Panc1 (cell line): Measurements from ENCODE around the gene PLCB1. TPM values are rescaled to one million over a fixed set of nuclear protein-coding genes. Genes with fewer than 3 reads are reported as not detected.

Experiments used
- ATAC-seq: fragments of 200-7000 bp; cut with Tn5 transposase; 2 replicates; pipeline ENCODE4 v1.9.1; 2020; ENCODE audit warnings: mild to moderate bottlenecking, moderate library complexity
- BruUV-seq: library from RNA; stranded (reverse); fragments of 400-500 nt; replicated peaks from 2 replicates; lab custom pipeline; 2021; lab: Mats Ljungman, UMichigan
- CTCF ChIA-PET: fragments of 300-600 bp; sonication (Branson Sonifier 250); formaldehyde crosslinking; loops from one replicate; lab custom pipeline; 2022; ENCODE audit warnings: antibody characterized with exemption; lab: Charles Lee
- POLR2A ChIA-PET: fragments of 300-600 bp; sonication (Branson Sonifier 250); formaldehyde crosslinking; loops from one replicate; lab custom pipeline; 2022; ENCODE audit warnings: antibody characterized with exemption; lab: Charles Lee
- DNase-seq: peaks from one replicate; pipeline ENCODE4 v3.0.0-alpha.2; 2010; ENCODE audit warnings: low read depth, low spot score
- H3K27ac ChIP-seq: 2 replicates; pipeline ENCODE4 v1.5.1; 2011; ENCODE audit warnings: mild to moderate bottlenecking, low read length, inconsistent platforms
- H3K27me3 ChIP-seq: fragments of 200-500 bp; sonication (Bioruptor generic); 2 replicates; pipeline ENCODE4 v1.6.0; 2014; ENCODE audit warnings: low read length, inconsistent platforms; ENCODE audit not compliant: control insufficient read depth, insufficient read depth
- H3K36me3 ChIP-seq: fragments of 200-500 bp; sonication (Bioruptor generic); 2 replicates; pipeline ENCODE4 v1.5.1; 2014; ENCODE audit warnings: inconsistent platforms, mild to moderate bottlenecking, low read length, moderate library complexity; ENCODE audit not compliant: control insufficient read depth, insufficient read depth
- H3K4me1 ChIP-seq: 2 replicates; pipeline ENCODE4 v1.5.1; 2011; ENCODE audit warnings: inconsistent platforms, mild to moderate bottlenecking, low read length, moderate library complexity; ENCODE audit not compliant: control insufficient read depth, insufficient read depth
- H3K4me3 ChIP-seq, 2 experiments: 2 replicates each; pipeline ENCODE4 v1.5.1; 2011 to 2012; ENCODE audit warnings: low read depth in 2 of 2, low read length in 2 of 2, mild to moderate bottlenecking in 2 of 2, inconsistent platforms in 1 of 2, moderate library complexity in 1 of 2
- H3K9me3 ChIP-seq: fragments of 200-500 bp; sonication (Bioruptor generic); 2 replicates; pipeline ENCODE4 v1.5.1; 2014; ENCODE audit warnings: low read depth, mild to moderate bottlenecking, inconsistent platforms, low read length, moderate library complexity; ENCODE audit not compliant: control insufficient read depth, insufficient read depth
- POLR2AphosphoS5 ChIP-seq: IDR thresholded peaks from 2 replicates; pipeline ENCODE4 v1.6.1; 2012; ENCODE audit warnings: mild to moderate bottlenecking, low read depth, low read length, moderate library complexity
- SIN3A ChIP-seq: IDR thresholded peaks from 2 replicates; pipeline ENCODE4 v1.6.1; 2012; ENCODE audit warnings: low read depth, mild to moderate bottlenecking, low read length, moderate library complexity, borderline replicate concordance; ENCODE audit not compliant: insufficient read depth
- TCF7L2 ChIP-seq: IDR thresholded peaks from 2 replicates; pipeline ENCODE4 v1.6.1; 2011; ENCODE audit warnings: mild to moderate bottlenecking, low read depth, low read length, inconsistent platforms
- in situ Hi-C: cut with HindIII; loops from 2 replicates; pipeline ENCODE4 v1.10.0; 2016; ENCODE audit warnings: low sequenced_read_pairs, low pct_unique_long_range_greater_than_20kb
- intact Hi-C: fragments of 100-400 bp; cut with micrococcal nuclease; formaldehyde crosslinking; loops from one replicate; pipeline ENCODE4 v1.10.0; 2022; ENCODE audit not compliant: unreplicated experiment
- total RNA-seq: library from RNA; stranded (reverse); gene quantifications from one replicate; pipeline ENCODE4 v1.2.1, GENCODE V29; 2021; ENCODE audit not compliant: unreplicated experiment
- TF ChIP-seq, protein P1 (sequence below): fragments of 450-650 bp; IDR thresholded peaks from 2 replicates; pipeline ENCODE4 v1.5.1; 2017; ENCODE audit warnings: mild to moderate bottlenecking
- TF ChIP-seq, protein P2 (sequence below), 2 experiments: IDR thresholded peaks; 2 replicates each; pipeline ENCODE4 v1.6.1; 2011 to 2012; ENCODE audit warnings: low read depth in 2 of 2, control low read depth in 1 of 2, low read length in 1 of 2, mild to moderate bottlenecking in 1 of 2, moderate library complexity in 1 of 2; ENCODE audit not compliant: insufficient read depth in 1 of 2

Gene PLCB1
- total RNA-seq, 1 experiment from 2014 or later = 0.59 TPM

GRCh38 chr20:8631271-8631670 lies 499.2 kb downstream of the PLCB1 start:
- ChIA-PET CTCF (no interaction called here), POLR2A (no interaction called here)
- H3K27me3 ChIP-seq = no peaks in the 10 kb centered on the region
- DNase-seq (no peak), ATAC-seq (no peak)
- intact Hi-C loops = no loop called here
- no peak overlapping the region for H3K4me3 ChIP-seq
- no peak overlapping the region for H3K27ac ChIP-seq
- H3K36me3 ChIP-seq = no peaks in the 10 kb centered on the region
- no TSS peak for BruUV-seq
- in situ Hi-C loops = no loop called here
- TF ChIP-seq, protein P1, sequence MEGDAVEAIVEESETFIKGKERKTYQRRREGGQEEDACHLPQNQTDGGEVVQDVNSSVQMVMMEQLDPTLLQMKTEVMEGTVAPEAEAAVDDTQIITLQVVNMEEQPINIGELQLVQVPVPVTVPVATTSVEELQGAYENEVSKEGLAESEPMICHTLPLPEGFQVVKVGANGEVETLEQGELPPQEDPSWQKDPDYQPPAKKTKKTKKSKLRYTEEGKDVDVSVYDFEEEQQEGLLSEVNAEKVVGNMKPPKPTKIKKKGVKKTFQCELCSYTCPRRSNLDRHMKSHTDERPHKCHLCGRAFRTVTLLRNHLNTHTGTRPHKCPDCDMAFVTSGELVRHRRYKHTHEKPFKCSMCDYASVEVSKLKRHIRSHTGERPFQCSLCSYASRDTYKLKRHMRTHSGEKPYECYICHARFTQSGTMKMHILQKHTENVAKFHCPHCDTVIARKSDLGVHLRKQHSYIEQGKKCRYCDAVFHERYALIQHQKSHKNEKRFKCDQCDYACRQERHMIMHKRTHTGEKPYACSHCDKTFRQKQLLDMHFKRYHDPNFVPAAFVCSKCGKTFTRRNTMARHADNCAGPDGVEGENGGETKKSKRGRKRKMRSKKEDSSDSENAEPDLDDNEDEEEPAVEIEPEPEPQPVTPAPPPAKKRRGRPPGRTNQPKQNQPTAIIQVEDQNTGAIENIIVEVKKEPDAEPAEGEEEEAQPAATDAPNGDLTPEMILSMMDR = no peak
- TF ChIP-seq SIN3A = no peak
- no peak for TF ChIP-seq TCF7L2
- TF ChIP-seq, protein P2, sequence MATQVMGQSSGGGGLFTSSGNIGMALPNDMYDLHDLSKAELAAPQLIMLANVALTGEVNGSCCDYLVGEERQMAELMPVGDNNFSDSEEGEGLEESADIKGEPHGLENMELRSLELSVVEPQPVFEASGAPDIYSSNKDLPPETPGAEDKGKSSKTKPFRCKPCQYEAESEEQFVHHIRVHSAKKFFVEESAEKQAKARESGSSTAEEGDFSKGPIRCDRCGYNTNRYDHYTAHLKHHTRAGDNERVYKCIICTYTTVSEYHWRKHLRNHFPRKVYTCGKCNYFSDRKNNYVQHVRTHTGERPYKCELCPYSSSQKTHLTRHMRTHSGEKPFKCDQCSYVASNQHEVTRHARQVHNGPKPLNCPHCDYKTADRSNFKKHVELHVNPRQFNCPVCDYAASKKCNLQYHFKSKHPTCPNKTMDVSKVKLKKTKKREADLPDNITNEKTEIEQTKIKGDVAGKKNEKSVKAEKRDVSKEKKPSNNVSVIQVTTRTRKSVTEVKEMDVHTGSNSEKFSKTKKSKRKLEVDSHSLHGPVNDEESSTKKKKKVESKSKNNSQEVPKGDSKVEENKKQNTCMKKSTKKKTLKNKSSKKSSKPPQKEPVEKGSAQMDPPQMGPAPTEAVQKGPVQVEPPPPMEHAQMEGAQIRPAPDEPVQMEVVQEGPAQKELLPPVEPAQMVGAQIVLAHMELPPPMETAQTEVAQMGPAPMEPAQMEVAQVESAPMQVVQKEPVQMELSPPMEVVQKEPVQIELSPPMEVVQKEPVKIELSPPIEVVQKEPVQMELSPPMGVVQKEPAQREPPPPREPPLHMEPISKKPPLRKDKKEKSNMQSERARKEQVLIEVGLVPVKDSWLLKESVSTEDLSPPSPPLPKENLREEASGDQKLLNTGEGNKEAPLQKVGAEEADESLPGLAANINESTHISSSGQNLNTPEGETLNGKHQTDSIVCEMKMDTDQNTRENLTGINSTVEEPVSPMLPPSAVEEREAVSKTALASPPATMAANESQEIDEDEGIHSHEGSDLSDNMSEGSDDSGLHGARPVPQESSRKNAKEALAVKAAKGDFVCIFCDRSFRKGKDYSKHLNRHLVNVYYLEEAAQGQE (IDR thresholded peaks at IDR 0.05; ENCODE audit: insufficient read depth in 1 of 2, low read depth in 2 of 2, low read length in 1 of 2) = no peak
- TF ChIP-seq POLR2AphosphoS5 = no peak
- H3K9me3 ChIP-seq = no peaks in the 10 kb centered on the region; the same call in 1 of the 2 replicates
- H3K4me1 ChIP-seq = no peaks in the 10 kb centered on the region

DNA sequence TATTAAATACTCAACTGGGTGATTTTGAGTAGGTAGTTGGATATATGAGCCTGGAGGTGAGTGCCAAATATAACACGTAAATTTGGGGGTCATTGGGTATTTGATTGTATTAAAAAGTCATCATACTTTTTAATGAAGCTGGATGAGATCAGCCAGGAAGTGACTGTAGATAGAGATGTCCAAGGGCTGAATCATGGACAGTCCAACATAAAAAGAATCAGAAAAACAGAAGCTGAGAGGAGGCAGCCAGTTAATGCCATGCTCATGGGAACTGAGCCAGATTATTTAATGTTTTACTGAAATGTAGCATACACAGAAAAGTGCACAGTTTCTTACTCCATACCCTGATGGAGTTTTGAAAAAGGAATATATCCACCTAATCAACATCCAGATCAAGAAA lies 501.3 kb downstream of the PLCB1 start:
- DNase-seq = no peak
- intact Hi-C loops = no loop called here
- ATAC-seq = no peak

More for the DNA sequence above, 501.3 kb downstream of the PLCB1 start:
- ChIA-PET POLR2A (no interaction called here), CTCF (no interaction called here)
- no TSS peak for BruUV-seq
- no peaks in the 10 kb centered on the region for H3K27me3 ChIP-seq
- no peaks in the 10 kb centered on the region for H3K36me3 ChIP-seq
- H3K9me3 ChIP-seq = no peaks in the 10 kb centered on the region; the same call in 1 of the 2 replicates
- no peaks in the 10 kb centered on the region for H3K4me1 ChIP-seq
- H3K4me3 ChIP-seq = no peak overlapping the region
- no peak for TF ChIP-seq SIN3A
- TF ChIP-seq, protein P2 (IDR thresholded peaks at IDR 0.05; ENCODE audit: insufficient read depth in 1 of 2, low read depth in 2 of 2, low read length in 1 of 2) = no peak
- no peak for TF ChIP-seq POLR2AphosphoS5
- TF ChIP-seq TCF7L2 = no peak
- TF ChIP-seq, protein P1 = no peak
- no peak overlapping the region for H3K27ac ChIP-seq
- in situ Hi-C loops = no loop called here
